ENCODE data around the gene PTGDS.

Gene PTGDS

GRCh38 chr9:136983656-136984314 is 6.5 kb downstream of the PTGDS start:
- H3K9me3 ChIP-seq (ENCODE audit: insufficient read depth, low read length, severe bottlenecking) = no peaks in the 10 kb centered on the region
- ATAC-seq (ENCODE audit: insufficient read depth, low read depth) (no peak), DNase-seq (no peak)
- H3K4me3 ChIP-seq (ENCODE audit: low read depth in 1 of 2, low read length in 2 of 2) = no peak overlapping the region
- H3K79me2 ChIP-seq (ENCODE audit: insufficient read depth, low read length) = no peaks in the 10 kb centered on the region
- no peak overlapping the region for H3K4me2 ChIP-seq (ENCODE audit: insufficient read depth, low read length)
- H3K9ac ChIP-seq (ENCODE audit: low read depth, low read length) = no peak overlapping the region
- H4K20me1 ChIP-seq (ENCODE audit: insufficient read depth, low read length) = no peaks in the 10 kb centered on the region
- H2AFZ ChIP-seq (ENCODE audit: low read depth, low read length) = no peak overlapping the region
- H3K27ac ChIP-seq (ENCODE audit: low read length) = no peak overlapping the region
- no peaks in the 10 kb centered on the region for H3K36me3 ChIP-seq (ENCODE audit: insufficient read depth, low read length)
- no peaks in the 10 kb centered on the region for H3K4me1 ChIP-seq (ENCODE audit: insufficient read depth, low read length)
- no peak for TF ChIP-seq EZH2 (IDR thresholded peaks at IDR 0.05; ENCODE audit: borderline replicate concordance, low read depth, low read length, severe bottlenecking)
- no peak for TF ChIP-seq CTCF (IDR thresholded peaks at IDR 0.05; ENCODE audit: borderline replicate concordance, extremely low read depth, low read length, poor library complexity, severe bottlenecking)
- no peaks in the 10 kb centered on the region for H3K27me3 ChIP-seq (ENCODE audit: insufficient read depth, low read length, poor library complexity)

GRCh38 chr9:136984464-136985026 is 7.2 kb downstream of the PTGDS start:
- no peak for TF ChIP-seq EZH2 (IDR thresholded peaks at IDR 0.05; ENCODE audit: borderline replicate concordance, low read depth, low read length, severe bottlenecking)
- H3K27ac ChIP-seq (ENCODE audit: low read length) = no peak overlapping the region
- H3K9me3 ChIP-seq (ENCODE audit: insufficient read depth, low read length, severe bottlenecking) = no peaks in the 10 kb centered on the region
- no peak overlapping the region for H3K4me2 ChIP-seq (ENCODE audit: insufficient read depth, low read length)
- no peaks in the 10 kb centered on the region for H3K36me3 ChIP-seq (ENCODE audit: insufficient read depth, low read length)
- no peak for ATAC-seq (ENCODE audit: insufficient read depth, low read depth)
- H3K4me3 ChIP-seq (ENCODE audit: low read depth in 1 of 2, low read length in 2 of 2) = no peak overlapping the region
- no peak overlapping the region for H3K9ac ChIP-seq (ENCODE audit: low read depth, low read length)
- H3K4me1 ChIP-seq (ENCODE audit: insufficient read depth, low read length) = no peaks in the 10 kb centered on the region
- H4K20me1 ChIP-seq (ENCODE audit: insufficient read depth, low read length) = no peaks in the 10 kb centered on the region
- DNase-seq = no peak
- no peak overlapping the region for H2AFZ ChIP-seq (ENCODE audit: low read depth, low read length)
- no peaks in the 10 kb centered on the region for H3K27me3 ChIP-seq (ENCODE audit: insufficient read depth, low read length, poor library complexity)
- no peaks in the 10 kb centered on the region for H3K79me2 ChIP-seq (ENCODE audit: insufficient read depth, low read length)

GRCh38 chr9:136985027-136985602 is 7.8 kb downstream of the PTGDS start:
- H3K9ac ChIP-seq (ENCODE audit: low read depth, low read length) = no peak overlapping the region
- no peak for ATAC-seq (ENCODE audit: insufficient read depth, low read depth)

More at GRCh38 chr9:136985027-136985602, 7.8 kb downstream of the PTGDS start:
- DNase-seq = no peak
- no peaks in the 10 kb centered on the region for H3K9me3 ChIP-seq (ENCODE audit: insufficient read depth, low read length, severe bottlenecking)
- no peak for TF ChIP-seq EZH2 (IDR thresholded peaks at IDR 0.05; ENCODE audit: borderline replicate concordance, low read depth, low read length, severe bottlenecking)
- TF ChIP-seq CTCF (IDR thresholded peaks at IDR 0.05; ENCODE audit: borderline replicate concordance, extremely low read depth, low read length, poor library complexity, severe bottlenecking) = no peak
- H3K27me3 ChIP-seq (ENCODE audit: insufficient read depth, low read length, poor library complexity) = no peaks in the 10 kb centered on the region
- no peak overlapping the region for H2AFZ ChIP-seq (ENCODE audit: low read depth, low read length)
- no peaks in the 10 kb centered on the region for H4K20me1 ChIP-seq (ENCODE audit: insufficient read depth, low read length)
- H3K79me2 ChIP-seq (ENCODE audit: insufficient read depth, low read length) = no peaks in the 10 kb centered on the region
- no peak overlapping the region for H3K4me3 ChIP-seq (ENCODE audit: low read depth in 1 of 2, low read length in 2 of 2)
- H3K36me3 ChIP-seq (ENCODE audit: insufficient read depth, low read length) = no peaks in the 10 kb centered on the region
- no peaks in the 10 kb centered on the region for H3K4me1 ChIP-seq (ENCODE audit: insufficient read depth, low read length)
- no peak overlapping the region for H3K27ac ChIP-seq (ENCODE audit: low read length)
- H3K4me2 ChIP-seq (ENCODE audit: insufficient read depth, low read length) = no peak overlapping the region

All from DND-41 (cell line).